ENCODE data around the gene RYR2. TPM values are rescaled to one million over a fixed set of nuclear protein-coding genes. Genes with fewer than 3 reads are reported as not detected.

The RYR2 gene
- total RNA-seq, 1 experiment from 2014 or later = 0.03 TPM

DNA sequence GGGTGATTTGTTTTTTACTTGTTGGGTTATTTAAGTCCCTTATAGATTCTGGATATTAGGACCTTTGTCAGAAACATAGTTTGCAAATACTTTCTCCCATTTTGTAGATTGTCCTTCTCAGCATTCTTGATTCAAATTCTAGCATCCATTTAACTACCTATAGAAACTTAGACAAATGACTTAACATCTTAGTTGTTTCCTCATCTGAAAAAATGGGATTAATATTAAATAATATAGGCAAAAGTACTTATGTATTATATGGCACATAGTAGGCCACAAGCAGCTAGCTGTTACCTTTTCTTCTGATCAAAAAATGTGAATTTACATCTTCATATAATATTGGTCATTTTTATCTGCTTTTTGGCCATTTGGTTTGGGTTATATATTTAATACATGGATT is 541.3 kb downstream of the RYR2 start:
- no TSS peak for BruUV-seq (replicated peaks)
- no peak for DNase-seq (ENCODE audit: low read depth, low spot score)
- intact Hi-C loops (cut with micrococcal nuclease; ENCODE audit: unreplicated experiment) = no loop called here

GRCh38 chr1:237583756-237584155 is 541.8 kb downstream of the RYR2 start:
- BruUV-seq (replicated peaks) = no TSS peak
- H3K9me3 ChIP-seq (ENCODE audit: control insufficient read depth, insufficient read depth, low read depth, low read length) = no peaks in the 10 kb centered on the region
- H3K36me3 ChIP-seq (ENCODE audit: control insufficient read depth, insufficient read depth, low read length) = no peaks in the 10 kb centered on the region
- in situ Hi-C loops (cut with HindIII; ENCODE audit: low pct_unique_long_range_greater_than_20kb, low sequenced_read_pairs) = no loop called here
- no peak overlapping the region for H3K4me3 ChIP-seq (ENCODE audit: low read depth in 2 of 2, low read length in 2 of 2)
- ATAC-seq = no peak
- TF ChIP-seq TCF7L2 (IDR thresholded peaks at IDR 0.05; ENCODE audit: low read depth, low read length) (no peak), SIN3A (IDR thresholded peaks at IDR 0.05; ENCODE audit: borderline replicate concordance, insufficient read depth, low read depth, low read length) (no peak), CTCF (IDR thresholded peaks at IDR 0.05) (no peak), POLR2AphosphoS5 (IDR thresholded peaks at IDR 0.05; ENCODE audit: low read depth, low read length) (no peak), REST (IDR thresholded peaks at IDR 0.05; ENCODE audit: insufficient read depth in 1 of 2, low read depth in 2 of 2, low read length in 1 of 2) (no peak)
- CTCF ChIA-PET = no interaction called here
- H3K4me1 ChIP-seq (ENCODE audit: control insufficient read depth, insufficient read depth, low read length) = no peaks in the 10 kb centered on the region
- intact Hi-C loops (cut with micrococcal nuclease; ENCODE audit: unreplicated experiment) = no loop called here
- no peak for DNase-seq (ENCODE audit: low read depth, low spot score)
- H3K27me3 ChIP-seq (ENCODE audit: control insufficient read depth, insufficient read depth, low read length) = no peaks in the 10 kb centered on the region
- POLR2A ChIA-PET = no interaction called here
- H3K27ac ChIP-seq (ENCODE audit: low read length) = no peak overlapping the region

More for the DNA sequence above, 541.3 kb downstream of the RYR2 start:
- Histone ChIP-seq H3K4me1 (ENCODE audit: control insufficient read depth, insufficient read depth, low read length) (no peaks in the 10 kb centered on the region), H3K27ac (ENCODE audit: low read length) (no peak overlapping the region), H3K36me3 (ENCODE audit: control insufficient read depth, insufficient read depth, low read length) (no peaks in the 10 kb centered on the region), H3K27me3 (ENCODE audit: control insufficient read depth, insufficient read depth, low read length) (no peaks in the 10 kb centered on the region), H3K4me3 (ENCODE audit: low read depth in 2 of 2, low read length in 2 of 2) (no peak overlapping the region), H3K9me3 (ENCODE audit: control insufficient read depth, insufficient read depth, low read depth, low read length) (no peaks in the 10 kb centered on the region)
- in situ Hi-C loops (cut with HindIII; ENCODE audit: low pct_unique_long_range_greater_than_20kb, low sequenced_read_pairs) = no loop called here
- ATAC-seq = no peak
- ChIA-PET POLR2A (no interaction called here), CTCF (no interaction called here)
- TF ChIP-seq CTCF (IDR thresholded peaks at IDR 0.05) (no peak), SIN3A (IDR thresholded peaks at IDR 0.05; ENCODE audit: borderline replicate concordance, insufficient read depth, low read depth, low read length) (no peak), TCF7L2 (IDR thresholded peaks at IDR 0.05; ENCODE audit: low read depth, low read length) (no peak), REST (IDR thresholded peaks at IDR 0.05; ENCODE audit: insufficient read depth in 1 of 2, low read depth in 2 of 2, low read length in 1 of 2) (no peak), POLR2AphosphoS5 (IDR thresholded peaks at IDR 0.05; ENCODE audit: low read depth, low read length) (no peak)

Data from Panc1 (cell line).